CD4-positive, alpha-beta T cell treated with Interleukin-21 for 1 hour (primary cell): ENCODE results near the gene MELTF.

ENCODE experiments used
- DNase-seq: peaks from one replicate; pipeline ENCODE4 v3.0.0-alpha.2; 2020

The MELTF gene

GRCh38 chr3:197008436-197009209 is 21.0 kb downstream of the MELTF start:
- no peak for DNase-seq

GRCh38 chr3:197007953-197008352 is 21.7 kb downstream of the MELTF start:
- no peak for DNase-seq

GRCh38 chr3:197007296-197007940 is 22.2 kb downstream of the MELTF start:
- DNase-seq = no peak

GRCh38 chr3:197006860-197007259 is 22.8 kb downstream of the MELTF start:
- no peak for DNase-seq

GRCh38 chr3:197006446-197006845 is 23.2 kb downstream of the MELTF start:
- no peak for DNase-seq

GRCh38 chr3:197003461-197004385 is 25.9 kb downstream of the MELTF start:
- DNase-seq = no peak

- peak; percentile 85 for DNase-seq
Measured at GRCh38 chr3:197002701-197003454, 26.7 kb downstream of the MELTF start.

- peak; percentile 5 for DNase-seq
Measured at GRCh38 chr3:197001972-197002700, 27.5 kb downstream of the MELTF start.

- no peak for DNase-seq
Measured at GRCh38 chr3:197001106-197001971, 28.3 kb downstream of the MELTF start.

GRCh38 chr3:197000211-197000610 is 29.4 kb downstream of the MELTF start:
- DNase-seq = no peak

- DNase-seq = no peak
Measured at GRCh38 chr3:196998966-196999760, 30.5 kb downstream of the MELTF start.

GRCh38 chr3:196997311-196997710 is 32.3 kb downstream of the MELTF start:
- DNase-seq = no peak

GRCh38 chr3:196996454-196997265 is 33.0 kb downstream of the MELTF start:
- no peak for DNase-seq

GRCh38 chr3:196995646-196996355 is 33.8 kb downstream of the MELTF start:
- no peak for DNase-seq

- DNase-seq = no peak
Measured at GRCh38 chr3:196995027-196995426, 34.6 kb downstream of the MELTF start.

GRCh38 chr3:196994056-196994455 is 35.6 kb downstream of the MELTF start:
- DNase-seq = no peak

- DNase-seq = no peak
Measured at GRCh38 chr3:196992461-196993065, 37.1 kb downstream of the MELTF start.
